ENCODE data around the gene PFKFB3. TPM values are rescaled to one million over a fixed set of nuclear protein-coding genes. Genes with fewer than 3 reads are reported as not detected.

PFKFB3 gene
- total RNA-seq, result 9.9 TPM

- peaks cover 38 to 50% (median 44%) of the 10 kb centered on the region in 3 donors for H3K4me1 ChIP-seq (ENCODE audit: control insufficient read depth in 3 of 3, insufficient read depth in 3 of 3, low read length in 3 of 3)
- peak within 1 kb of the TSS; percentile 86 for H3K27ac ChIP-seq (ENCODE audit: low read depth, low read length)
- no peaks in the 10 kb centered on the region for H3K27me3 ChIP-seq (ENCODE audit: control insufficient read depth in 3 of 3, insufficient read depth in 3 of 3, low read length in 3 of 3)
- no peaks in the 10 kb centered on the region for H3K9me3 ChIP-seq (ENCODE audit: control insufficient read depth in 3 of 3, low read length in 3 of 3)
- peak within 1 kb of the TSS; percentile 91 to 94 (median 94) for H3K4me3 ChIP-seq (ENCODE audit: low read length in 3 of 3)
- H3K9ac ChIP-seq (ENCODE audit: low read depth in 1 of 3, low read length in 3 of 3), result peak within 1 kb of the TSS; percentile 90 to 96 (median 95)
- peaks cover 0 to 4% (median 0%) of the 10 kb centered on the region in 3 donors for H3K36me3 ChIP-seq (ENCODE audit: control insufficient read depth in 3 of 3, insufficient read depth in 3 of 3, low read length in 3 of 3)
Observed at GRCh38 chr10:6202684-6203330, at the start of gene PFKFB3. PFKFB3 (plus strand) TSS chr10:6202932; CDS start chr10:6203261, 329 bp downstream.

- H3K27me3 ChIP-seq (ENCODE audit: control insufficient read depth in 3 of 3, insufficient read depth in 3 of 3, low read length in 3 of 3), result no peaks in the 10 kb centered on the region
- peaks cover 9 to 15% (median 12%) of the 10 kb centered on the region in 3 donors for H3K4me1 ChIP-seq (ENCODE audit: control insufficient read depth in 3 of 3, insufficient read depth in 3 of 3, low read length in 3 of 3)
- no peaks in the 10 kb centered on the region for H3K9me3 ChIP-seq (ENCODE audit: control insufficient read depth in 3 of 3, low read length in 3 of 3)
Observed at GRCh38 chr10:6153845-6154244, 48.9 kb upstream of the PFKFB3 start.

GRCh38 chr10:6154566-6154965 is 48.2 kb upstream of the PFKFB3 start:
- Histone ChIP-seq H3K27ac (ENCODE audit: low read depth, low read length) (no peak overlapping the region), H3K36me3 (ENCODE audit: control insufficient read depth in 3 of 3, insufficient read depth in 3 of 3, low read length in 3 of 3) (no peaks in the 10 kb centered on the region), H3K9me3 (ENCODE audit: control insufficient read depth in 3 of 3, low read length in 3 of 3) (no peaks in the 10 kb centered on the region), H3K9ac (ENCODE audit: low read depth in 1 of 3, low read length in 3 of 3) (no peak overlapping the region), H3K4me3 (ENCODE audit: low read length in 3 of 3) (no peak overlapping the region), H3K27me3 (ENCODE audit: control insufficient read depth in 3 of 3, insufficient read depth in 3 of 3, low read length in 3 of 3) (no peaks in the 10 kb centered on the region), H3K4me1 (ENCODE audit: control insufficient read depth in 3 of 3, insufficient read depth in 3 of 3, low read length in 3 of 3) (peaks cover 9 to 15% (median 12%) of the 10 kb centered on the region in 3 donors)

More at GRCh38 chr10:6153845-6154244, 48.9 kb upstream of the PFKFB3 start:
- Histone ChIP-seq H3K9ac (ENCODE audit: low read depth in 1 of 3, low read length in 3 of 3) (peak overlapping the region in 1 of 3 donors; percentile 8), H3K27ac (ENCODE audit: low read depth, low read length) (no peak overlapping the region), H3K36me3 (ENCODE audit: control insufficient read depth in 3 of 3, insufficient read depth in 3 of 3, low read length in 3 of 3) (no peaks in the 10 kb centered on the region), H3K4me3 (ENCODE audit: low read length in 3 of 3) (no peak overlapping the region)

- Histone ChIP-seq H3K27ac (ENCODE audit: low read depth, low read length) (peak overlapping the region; percentile 42), H3K36me3 (ENCODE audit: control insufficient read depth in 3 of 3, insufficient read depth in 3 of 3, low read length in 3 of 3) (no peaks in the 10 kb centered on the region), H3K4me1 (ENCODE audit: control insufficient read depth in 3 of 3, insufficient read depth in 3 of 3, low read length in 3 of 3) (peaks cover 7 to 9% (median 8%) of the 10 kb centered on the region in 3 donors), H3K9me3 (ENCODE audit: control insufficient read depth in 3 of 3, low read length in 3 of 3) (no peaks in the 10 kb centered on the region), H3K4me3 (ENCODE audit: low read length in 3 of 3) (no peak overlapping the region), H3K27me3 (ENCODE audit: control insufficient read depth in 3 of 3, insufficient read depth in 3 of 3, low read length in 3 of 3) (no peaks in the 10 kb centered on the region), H3K9ac (ENCODE audit: low read depth in 1 of 3, low read length in 3 of 3) (no peak overlapping the region)
Observed at GRCh38 chr10:6158276-6158675, 44.5 kb upstream of the PFKFB3 start.

- peaks cover 19 to 26% (median 21%) of the 10 kb centered on the region in 3 donors for H3K4me1 ChIP-seq (ENCODE audit: control insufficient read depth in 3 of 3, insufficient read depth in 3 of 3, low read length in 3 of 3)
- no peaks in the 10 kb centered on the region for H3K27me3 ChIP-seq (ENCODE audit: control insufficient read depth in 3 of 3, insufficient read depth in 3 of 3, low read length in 3 of 3)
- no peak overlapping the region for H3K9ac ChIP-seq (ENCODE audit: low read depth in 1 of 3, low read length in 3 of 3)
- no peak overlapping the region for H3K27ac ChIP-seq (ENCODE audit: low read depth, low read length)
- H3K9me3 ChIP-seq (ENCODE audit: control insufficient read depth in 3 of 3, low read length in 3 of 3), result no peaks in the 10 kb centered on the region
- peaks cover 0 to 3% (median 0%) of the 10 kb centered on the region in 3 donors for H3K36me3 ChIP-seq (ENCODE audit: control insufficient read depth in 3 of 3, insufficient read depth in 3 of 3, low read length in 3 of 3)
- H3K4me3 ChIP-seq (ENCODE audit: low read length in 3 of 3), result no peak overlapping the region
Observed at GRCh38 chr10:6161921-6162320, 40.8 kb upstream of the PFKFB3 start.

- Histone ChIP-seq H3K9ac (ENCODE audit: low read depth in 1 of 3, low read length in 3 of 3) (peak overlapping the region; percentile 55 to 85 (median 66)), H3K27ac (ENCODE audit: low read depth, low read length) (peak overlapping the region; percentile 100), H3K27me3 (ENCODE audit: control insufficient read depth in 3 of 3, insufficient read depth in 3 of 3, low read length in 3 of 3) (no peaks in the 10 kb centered on the region), H3K36me3 (ENCODE audit: control insufficient read depth in 3 of 3, insufficient read depth in 3 of 3, low read length in 3 of 3) (peaks cover 0 to 3% (median 2%) of the 10 kb centered on the region in 3 donors), H3K4me1 (ENCODE audit: control insufficient read depth in 3 of 3, insufficient read depth in 3 of 3, low read length in 3 of 3) (peaks cover 19 to 32% (median 24%) of the 10 kb centered on the region in 3 donors), H3K9me3 (ENCODE audit: control insufficient read depth in 3 of 3, low read length in 3 of 3) (no peaks in the 10 kb centered on the region), H3K4me3 (ENCODE audit: low read length in 3 of 3) (peak overlapping the region; percentile 53 to 75 (median 55))
Observed at GRCh38 chr10:6162589-6163356, 40.0 kb upstream of the PFKFB3 start.

- Histone ChIP-seq H3K27me3 (ENCODE audit: control insufficient read depth in 3 of 3, insufficient read depth in 3 of 3, low read length in 3 of 3) (no peaks in the 10 kb centered on the region), H3K36me3 (ENCODE audit: control insufficient read depth in 3 of 3, insufficient read depth in 3 of 3, low read length in 3 of 3) (peaks cover 0 to 3% (median 2%) of the 10 kb centered on the region in 3 donors), H3K9me3 (ENCODE audit: control insufficient read depth in 3 of 3, low read length in 3 of 3) (no peaks in the 10 kb centered on the region), H3K4me1 (ENCODE audit: control insufficient read depth in 3 of 3, insufficient read depth in 3 of 3, low read length in 3 of 3) (peaks cover 19 to 40% (median 30%) of the 10 kb centered on the region in 3 donors), H3K9ac (ENCODE audit: low read depth in 1 of 3, low read length in 3 of 3) (peak overlapping the region; percentile 98 to 99 (median 99)), H3K27ac (ENCODE audit: low read depth, low read length) (peak overlapping the region; percentile 100), H3K4me3 (ENCODE audit: low read length in 3 of 3) (peak overlapping the region; percentile 88 to 89 (median 89))
Observed at GRCh38 chr10:6163364-6164270, 39.1 kb upstream of the PFKFB3 start.

GRCh38 chr10:6164271-6165095 is 38.2 kb upstream of the PFKFB3 start:
- H3K36me3 ChIP-seq (ENCODE audit: control insufficient read depth in 3 of 3, insufficient read depth in 3 of 3, low read length in 3 of 3), result peaks cover 0 to 3% (median 2%) of the 10 kb centered on the region in 3 donors
- no peaks in the 10 kb centered on the region for H3K27me3 ChIP-seq (ENCODE audit: control insufficient read depth in 3 of 3, insufficient read depth in 3 of 3, low read length in 3 of 3)
- H3K9ac ChIP-seq (ENCODE audit: low read depth in 1 of 3, low read length in 3 of 3), result peak overlapping the region; percentile 98 to 99 (median 99)
- H3K4me3 ChIP-seq (ENCODE audit: low read length in 3 of 3), result peak overlapping the region; percentile 88 to 89 (median 89)
- no peaks in the 10 kb centered on the region for H3K9me3 ChIP-seq (ENCODE audit: control insufficient read depth in 3 of 3, low read length in 3 of 3)
- H3K27ac ChIP-seq (ENCODE audit: low read depth, low read length), result peak overlapping the region; percentile 100
- peaks cover 19 to 46% (median 34%) of the 10 kb centered on the region in 3 donors for H3K4me1 ChIP-seq (ENCODE audit: control insufficient read depth in 3 of 3, insufficient read depth in 3 of 3, low read length in 3 of 3)
